Fibroblast of skin of right quadriceps (primary cell): ENCODE measurements around the gene OXTR.
"Not testable (repeated sequence)": the region's sequence is repeated elsewhere in the genome, so short reads cannot be mapped to it uniquely, and the experiment has no call there.

Experiments used
- DNase-seq: peaks from one replicate; pipeline ENCODE4 v3.0.0-alpha.2; 2013

Gene OXTR

DNA sequence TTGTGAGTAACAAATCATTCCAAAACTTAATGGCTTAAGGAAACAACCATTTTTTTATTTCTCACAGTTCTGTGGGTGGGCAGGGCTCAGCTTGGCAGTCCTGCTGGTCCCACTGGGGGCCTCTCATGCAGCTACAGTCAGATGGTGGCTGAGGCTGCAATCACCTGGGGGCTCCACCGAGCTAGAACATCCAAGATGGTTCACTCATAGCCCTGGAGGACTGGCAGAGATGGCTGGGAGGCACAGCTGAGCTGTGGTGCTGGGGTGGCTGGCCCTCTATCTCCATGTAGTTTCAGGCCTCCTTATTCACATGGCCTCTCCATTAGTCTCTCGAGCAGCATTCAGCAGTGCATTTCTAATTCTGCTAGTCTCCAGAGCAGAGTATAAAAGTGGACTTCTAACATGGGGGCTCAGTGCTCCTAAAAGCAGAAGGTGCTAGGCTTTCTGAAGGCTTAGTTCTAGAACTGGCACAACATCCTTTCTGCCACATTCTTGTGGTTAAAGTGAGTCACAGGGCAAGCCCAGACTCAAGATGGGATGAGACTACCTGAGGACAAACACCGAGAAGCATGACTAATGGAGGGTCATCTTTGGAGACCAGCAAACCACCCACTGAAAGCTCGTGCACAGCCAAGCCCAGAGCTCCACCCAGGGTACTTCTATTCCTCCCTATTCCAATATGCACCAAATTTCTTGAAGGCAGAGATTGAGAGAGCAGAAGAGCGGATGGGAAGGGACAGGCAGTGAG, 29.5 kb downstream of the OXTR start:
- peak; percentile 83 for DNase-seq

DNA sequence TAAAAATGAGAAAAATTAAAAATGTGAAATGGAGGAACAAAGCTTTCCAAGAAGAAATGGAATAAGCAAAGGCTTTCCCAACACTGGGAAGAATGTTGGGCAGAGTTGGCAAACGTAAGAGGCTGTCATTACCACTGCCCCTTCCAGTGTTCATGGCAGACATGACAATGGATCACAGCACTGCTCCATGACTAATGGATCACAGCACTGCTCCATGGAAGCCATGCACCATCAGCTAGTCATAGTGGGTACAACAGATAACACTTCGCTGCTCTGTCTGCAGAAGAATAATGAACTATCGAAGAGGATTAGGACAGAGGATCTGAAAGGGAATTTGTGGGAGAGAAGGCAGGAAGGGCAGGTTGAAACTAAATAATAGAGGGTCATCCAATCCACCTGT, 30.8 kb downstream of the OXTR start:
- no peak for DNase-seq

DNA sequence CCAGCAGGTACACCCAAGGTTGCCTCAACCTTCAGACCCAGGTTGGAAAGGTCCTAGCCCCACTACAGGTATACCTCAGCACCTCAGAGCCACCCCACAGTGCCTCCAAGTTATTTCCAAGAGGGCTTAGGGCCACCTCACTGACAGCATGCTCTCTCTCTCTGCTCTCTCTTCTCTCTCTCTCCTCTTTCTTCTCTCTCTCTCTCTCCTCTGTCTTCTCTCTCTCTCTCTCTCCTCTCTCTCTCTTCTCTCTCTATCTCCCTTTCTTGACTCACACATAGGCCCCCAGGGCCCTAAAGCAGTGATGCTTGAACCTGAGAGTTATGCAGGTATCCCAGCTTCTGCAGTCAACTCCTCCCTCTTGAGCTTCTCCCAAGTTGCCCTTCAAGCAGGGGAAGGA, 31.6 kb downstream of the OXTR start:
- DNase-seq: no peak

DNA sequence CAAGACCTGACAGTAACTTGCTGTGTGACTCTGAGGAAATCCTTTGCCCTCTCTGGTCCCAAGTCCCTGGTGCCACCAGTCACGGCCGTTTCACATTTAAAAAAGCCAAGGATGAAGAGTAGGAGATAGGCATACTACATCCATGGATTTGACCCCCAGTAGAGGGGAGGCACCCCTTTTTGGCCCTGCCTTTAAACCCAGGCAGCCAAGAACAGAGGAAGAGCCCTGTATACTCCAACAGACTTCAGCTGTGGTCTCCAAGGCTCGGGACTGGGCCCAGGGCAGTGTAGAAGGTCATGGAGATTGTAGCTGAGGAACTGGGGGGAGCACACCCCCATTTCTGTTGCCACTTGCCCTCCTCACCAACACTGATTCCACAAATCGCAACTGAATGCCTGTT, 32.1 kb downstream of the OXTR start:
- DNase-seq: no peak

DNA sequence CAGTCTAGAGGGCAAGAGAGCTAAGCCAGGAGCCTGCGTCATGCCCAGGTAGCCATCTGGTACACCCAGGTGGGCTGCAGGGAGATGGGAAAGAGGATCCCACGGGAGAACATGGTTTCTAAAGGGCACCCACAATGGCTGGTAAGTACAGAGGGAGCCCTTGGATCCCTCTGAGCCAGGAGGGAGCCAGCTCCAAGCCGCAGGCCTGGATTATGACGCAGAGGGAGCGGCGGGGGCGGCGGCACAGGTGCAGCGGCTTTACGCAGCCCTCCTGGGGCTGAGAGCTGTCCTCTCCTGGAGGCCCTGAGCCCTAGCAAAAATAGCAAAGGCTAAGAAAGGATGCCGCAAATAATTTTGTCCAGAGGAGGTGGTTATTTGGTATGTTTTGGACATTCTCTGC, 33.0 kb downstream of the OXTR start:
- no peak for DNase-seq

DNA sequence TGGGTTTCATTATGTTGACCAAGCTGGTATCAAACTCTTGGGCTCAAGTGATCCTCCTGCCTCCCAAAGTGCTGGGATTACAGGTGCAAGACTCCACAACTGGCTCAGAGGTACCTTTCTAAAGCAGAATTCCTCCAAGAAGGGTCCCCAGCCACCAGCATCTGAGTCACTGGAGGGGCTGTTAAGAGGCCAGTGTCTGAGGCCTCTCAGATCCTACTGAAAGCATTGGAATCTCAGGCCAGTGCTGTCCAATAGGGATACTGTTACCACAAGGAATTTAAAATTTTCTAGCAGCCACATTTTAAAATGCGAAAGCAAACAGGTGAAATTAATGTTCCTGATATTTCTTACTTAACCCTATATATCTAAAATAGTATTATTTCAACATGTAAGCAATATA, 34.5 kb downstream of the OXTR start:
- DNase-seq: no peak

GRCh38 chr3:8734137-8734878, 35.1 kb downstream of the OXTR start:
- no peak for DNase-seq

DNA sequence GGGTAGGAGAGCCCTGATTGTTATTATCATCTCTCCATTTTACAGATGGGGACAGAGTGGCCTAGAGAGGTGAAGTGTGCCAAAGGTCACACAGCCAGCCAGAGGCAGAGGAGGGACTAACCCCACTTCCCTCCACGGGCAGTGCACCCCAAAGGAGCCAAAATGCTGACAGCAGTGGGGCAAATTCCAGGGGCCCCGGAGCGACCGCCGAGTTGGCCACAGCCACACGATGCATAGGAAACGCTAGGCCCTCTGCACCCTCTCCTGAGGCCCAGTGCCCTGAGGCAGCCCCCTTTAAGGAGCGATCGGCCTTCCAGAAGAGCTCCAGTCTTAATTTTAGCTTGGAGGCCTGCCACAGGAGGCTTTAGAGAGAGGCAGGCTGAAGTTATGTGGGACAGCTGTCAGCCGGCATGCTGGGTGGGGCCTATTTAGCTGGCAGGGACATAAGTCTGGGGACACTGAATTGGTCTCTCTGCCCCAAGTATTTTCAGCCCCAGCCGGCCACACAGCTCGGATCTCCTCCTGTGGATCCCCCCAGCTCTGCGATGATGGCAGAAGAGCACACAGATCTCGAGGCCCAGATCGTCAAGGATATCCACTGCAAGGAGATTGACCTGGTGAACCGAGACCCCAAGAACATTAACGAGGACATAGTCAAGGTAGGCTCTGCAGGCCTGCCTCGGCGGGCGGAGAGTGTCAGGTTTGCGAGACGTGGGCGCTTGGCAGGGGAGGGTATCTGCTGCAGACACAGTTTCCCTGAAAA, 35.9 kb downstream of the OXTR start, which contains the start of gene CAV3:
Gene CAV3, plus strand, starts transcription at position 471 of the 763 bp plus-strand sequence. Its CDS starts 75 bp downstream, at position 546.
- no peak for DNase-seq

GRCh38 chr3:8732413-8732812, 37.0 kb downstream of the OXTR start:
- DNase-seq: no peak

DNA sequence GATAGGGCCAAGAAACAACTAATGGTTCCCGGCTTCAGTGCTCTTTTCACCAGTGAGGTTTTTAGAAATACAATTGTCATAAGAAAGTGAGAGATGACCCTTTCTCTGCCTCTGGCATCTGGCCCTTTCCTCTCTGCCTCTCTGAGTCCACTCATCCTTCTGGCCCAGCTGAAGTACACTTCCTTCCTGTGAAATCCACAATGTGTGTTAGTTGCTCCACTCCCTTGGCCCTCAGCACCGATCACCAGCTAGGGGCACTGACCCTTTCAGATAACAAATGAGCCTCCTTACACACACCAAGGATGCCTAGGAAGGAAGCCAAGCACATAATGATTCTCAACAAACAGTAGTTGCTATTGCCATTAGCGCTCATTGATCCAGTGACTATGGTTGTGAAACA, 38.8 kb downstream of the OXTR start:
- no peak for DNase-seq

GRCh38 chr3:8729479-8729878, 39.9 kb downstream of the OXTR start:
- no peak for DNase-seq

DNA sequence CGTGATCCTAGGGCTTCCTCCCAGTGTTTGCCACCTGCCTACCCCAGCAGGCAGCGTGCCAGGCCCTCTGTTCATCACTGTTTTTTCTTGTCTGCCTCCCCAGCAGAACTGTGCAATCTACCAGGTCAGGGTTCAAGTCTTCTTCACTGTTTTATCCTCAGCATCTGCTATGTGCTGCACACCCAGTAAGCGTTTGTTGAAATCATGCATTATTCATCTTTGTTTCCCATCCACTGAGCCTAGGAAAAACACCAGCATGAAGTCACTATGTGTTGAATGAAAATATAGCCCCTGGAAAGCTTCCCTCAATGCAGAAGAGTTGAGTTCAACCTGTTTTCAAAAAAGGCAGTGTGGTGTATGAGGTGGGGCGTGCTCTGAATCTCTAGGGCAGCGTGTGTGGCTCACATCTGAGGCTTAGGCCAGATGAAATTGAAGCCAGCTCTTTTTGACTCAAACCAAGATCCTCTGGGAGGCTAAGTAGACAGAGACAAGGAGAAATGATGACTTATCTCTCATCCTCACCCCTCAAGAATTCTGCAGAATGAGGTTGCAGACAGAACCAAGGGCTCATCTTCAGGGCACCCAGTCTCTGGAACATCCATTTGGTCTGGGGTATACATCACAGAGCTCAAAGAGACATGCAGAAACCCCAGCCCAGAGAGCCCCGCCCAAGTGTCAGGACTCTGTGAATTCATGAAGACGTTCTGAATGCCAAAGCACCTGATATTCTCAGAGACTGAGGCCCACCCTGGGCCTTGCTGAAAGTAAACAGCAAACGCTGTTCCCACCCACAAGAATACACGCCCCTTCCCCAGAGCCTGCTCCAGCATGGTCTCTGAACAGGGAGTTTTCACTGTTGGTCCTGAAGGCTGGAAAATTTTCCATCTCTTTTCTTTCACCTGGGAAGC, 41.6 kb downstream of the OXTR start:
- DNase-seq: no peak

DNA sequence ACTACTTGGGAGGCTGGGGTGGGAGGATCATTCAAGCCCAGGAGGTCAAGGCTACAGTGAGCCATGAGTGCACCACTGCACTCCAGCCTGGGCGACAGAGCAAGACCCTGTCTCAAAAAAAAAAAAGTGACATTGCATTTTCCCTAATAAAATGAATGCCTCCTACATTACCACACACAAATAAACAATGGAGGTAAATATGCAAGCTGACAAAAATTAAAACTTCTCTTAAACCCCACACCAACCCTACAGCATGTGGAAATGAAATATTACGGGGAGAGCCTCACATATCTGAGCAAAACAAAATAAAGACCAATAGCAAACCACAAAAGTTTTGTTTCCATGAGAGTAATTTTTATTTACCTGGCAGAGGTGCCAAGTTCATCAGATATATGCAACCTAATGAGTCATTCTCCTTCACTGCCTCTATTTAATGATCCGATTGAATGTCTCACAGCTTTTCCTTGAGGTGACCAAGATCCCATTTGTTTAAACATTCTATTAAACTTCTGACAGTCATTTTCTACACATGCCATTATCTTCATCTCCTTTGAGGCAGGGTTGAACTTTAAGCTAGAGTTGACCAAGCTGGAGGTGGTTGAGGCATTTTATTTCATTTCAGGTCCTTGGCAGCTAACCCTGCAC, 45.2 kb downstream of the OXTR start:
- DNase-seq: no peak

DNA sequence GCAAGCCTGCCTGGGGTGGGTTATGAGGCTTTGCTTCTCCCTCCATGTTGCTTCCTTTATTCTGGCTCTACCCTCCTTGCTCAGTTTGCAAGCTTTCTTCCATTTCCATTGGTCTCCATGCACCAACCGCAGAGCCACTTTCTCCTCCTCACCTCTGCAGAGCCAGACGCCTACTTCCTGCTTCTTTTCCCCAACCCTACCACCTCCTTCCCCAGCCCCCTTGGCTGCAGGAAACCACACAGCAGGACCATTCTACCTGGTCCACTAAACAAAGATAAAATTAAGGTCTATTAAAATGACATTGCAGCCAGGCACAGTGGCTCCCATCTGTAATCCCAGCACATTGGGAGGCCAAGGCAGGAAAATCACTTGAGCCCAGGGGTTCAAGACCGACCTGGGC, 45.8 kb downstream of the OXTR start:
- no peak for DNase-seq

- DNase-seq: no peak
Measured at GRCh38 chr3:8722808-8723207, 46.6 kb downstream of the OXTR start.

DNA sequence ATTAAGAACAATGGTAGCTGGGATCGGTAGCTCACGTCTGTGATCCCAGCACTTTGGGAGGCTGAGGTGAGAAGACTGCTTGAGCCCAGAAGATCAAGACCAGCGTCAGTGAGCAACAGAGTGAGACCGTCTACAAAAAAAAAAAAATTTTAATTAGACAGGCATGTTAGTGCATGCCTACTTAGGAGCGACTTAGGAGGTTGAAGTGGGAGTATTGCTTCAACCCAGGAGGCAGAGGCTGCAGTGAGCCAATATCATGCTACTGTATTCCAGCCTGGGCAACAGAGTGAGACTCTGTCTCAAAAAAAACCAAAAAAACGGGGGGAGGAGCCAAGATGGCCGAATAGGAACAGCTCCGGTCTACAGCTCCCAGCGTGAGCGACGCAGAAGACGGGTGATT, 53.7 kb downstream of the OXTR start:
- not testable (repeated sequence) for DNase-seq

DNA sequence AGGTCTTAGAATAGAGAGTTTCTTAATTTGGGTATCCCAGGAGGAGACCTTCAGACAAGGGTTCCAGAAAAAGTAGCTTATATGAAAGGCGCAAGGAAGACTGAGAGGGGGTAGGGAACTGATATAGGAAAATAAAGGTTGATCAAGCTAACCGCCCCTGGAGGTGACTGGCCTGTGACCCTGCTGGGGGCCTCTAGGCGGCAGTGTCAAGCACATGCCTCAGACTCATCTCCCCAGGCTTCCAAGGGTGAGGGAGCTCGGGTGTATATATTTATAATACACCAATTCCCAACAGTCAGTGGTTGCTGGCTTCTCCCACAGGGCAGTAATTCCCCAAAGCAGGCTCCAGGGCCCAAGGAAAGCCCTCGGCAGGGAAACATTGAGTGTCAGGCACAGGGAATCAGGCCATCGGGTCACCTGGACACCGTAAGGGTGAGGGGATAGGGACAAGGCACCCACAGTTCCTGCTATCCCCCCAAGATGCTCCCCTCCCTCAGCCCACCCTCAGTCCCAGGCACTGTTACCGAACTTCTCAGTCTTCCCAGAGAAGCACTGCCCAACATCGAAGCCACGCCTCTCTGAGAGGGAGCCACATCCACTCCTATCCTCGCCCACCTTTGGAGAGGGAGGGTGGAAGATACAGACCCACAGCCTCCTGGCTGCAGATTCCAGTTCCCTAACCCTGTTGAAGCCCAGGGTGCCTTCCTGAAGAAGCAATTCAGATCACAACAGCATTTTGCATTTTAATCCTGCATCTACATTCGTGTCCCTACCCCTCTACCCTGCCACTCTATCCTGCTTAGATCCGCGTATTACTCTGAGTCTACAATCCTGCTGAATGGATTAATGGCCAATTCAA, 55.3 kb downstream of the OXTR start:
- no peak for DNase-seq

GRCh38 chr3:8712908-8713255, 56.5 kb downstream of the OXTR start:
- DNase-seq: no peak

GRCh38 chr3:8712045-8712907, 57.1 kb downstream of the OXTR start:
- DNase-seq: no peak
